GM20000 (cell line): ENCODE measurements around the gene PARD3.

ENCODE experiments used
- DNase-seq: peaks from one replicate; pipeline ENCODE4 v3.0.0; 2012; ENCODE audit warnings: low spot score
- CTCF ChIP-seq: IDR thresholded peaks from 2 replicates; pipeline ENCODE4 v1.5.1; 2012; ENCODE audit warnings: mild to moderate bottlenecking, control low read depth; ENCODE audit errors: extremely low read depth, missing control alignments

The PARD3 gene

GRCh38 chr10:34382626-34383025, 432.5 kb downstream of the PARD3 start:
- TF ChIP-seq CTCF = no peak
- no peak for DNase-seq

GRCh38 chr10:34380856-34381255, 434.2 kb downstream of the PARD3 start:
- TF ChIP-seq CTCF = no peak
- no peak for DNase-seq

- no peak for TF ChIP-seq CTCF
- DNase-seq = no peak
Measured at GRCh38 chr10:34378297-34378696, 436.8 kb downstream of the PARD3 start.

GRCh38 chr10:34377833-34378232, 437.3 kb downstream of the PARD3 start:
- TF ChIP-seq CTCF = no peak
- DNase-seq = no peak

- no peak for TF ChIP-seq CTCF
- DNase-seq = no peak
Measured at GRCh38 chr10:34374356-34375045, 440.6 kb downstream of the PARD3 start.

GRCh38 chr10:34373211-34373610, 441.9 kb downstream of the PARD3 start:
- DNase-seq = no peak
- no peak for TF ChIP-seq CTCF

- TF ChIP-seq CTCF = no peak
- no peak for DNase-seq
Measured at GRCh38 chr10:34372509-34372908, 442.6 kb downstream of the PARD3 start.
